WTC11 (cell line): Measurements from ENCODE around the gene RFLNA. TPM values are rescaled to one million over a fixed set of nuclear protein-coding genes. Genes with fewer than 3 reads are reported as not detected.

Source experiments
- ATAC-seq: fragments of 200-7000 bp; cut with Tn5 transposase; 2 replicates; pipeline ENCODE4 v1.10.0; 2021; ENCODE audit warnings: mild to moderate bottlenecking, moderate library complexity
- CTCF ChIA-PET: fragments of 300-600 bp; sonication (Branson Sonifier 250); formaldehyde crosslinking; loops from one replicate; lab custom pipeline; 2021; ENCODE audit warnings: antibody characterized with exemption; lab: Charles Lee
- POLR2A ChIA-PET: fragments of 350-600 bp; sonication (Branson Sonifier 250); formaldehyde crosslinking; loops from one replicate; lab custom pipeline; 2021; ENCODE audit warnings: antibody characterized with exemption; lab: Charles Lee
- DNase-seq: peaks from one replicate; pipeline ENCODE4 v3.0.0; 2021; ENCODE audit warnings: low spot score
- H3K27ac Mint-ChIP-seq: 2 replicates; pipeline ENCODE4 v1.8.0; 2021; ENCODE audit warnings: mixed read lengths
- H3K27me3 Mint-ChIP-seq: 2 replicates; pipeline ENCODE4 v1.8.0; 2021; ENCODE audit warnings: low read depth, mild to moderate bottlenecking, moderate library complexity, mixed read lengths
- H3K36me3 Mint-ChIP-seq: 2 replicates; pipeline ENCODE4 v1.8.0; 2021; ENCODE audit warnings: mixed read lengths
- H3K4me1 Mint-ChIP-seq: 2 replicates; pipeline ENCODE4 v1.8.0; 2022; ENCODE audit warnings: mixed read lengths
- H3K4me3 Mint-ChIP-seq: 2 replicates; pipeline ENCODE4 v1.8.0; 2021; ENCODE audit warnings: mild to moderate bottlenecking, moderate library complexity, mixed read lengths
- H3K9me3 Mint-ChIP-seq: 2 replicates; pipeline ENCODE4 v1.8.0; 2021; ENCODE audit warnings: mixed read lengths
- CBFB ChIP-seq: sonication (generic); formaldehyde crosslinking; IDR thresholded peaks from 2 replicates; pipeline ENCODE4 v1.8.1; 2022; ENCODE audit warnings: mild to moderate bottlenecking, low read depth, missing genetic modification reagents
- CREB1 ChIP-seq: sonication (generic); formaldehyde crosslinking; IDR thresholded peaks from 2 replicates; pipeline ENCODE4 v1.8.0; 2023; ENCODE audit warnings: mild to moderate bottlenecking, missing genetic modification reagents
- CTCF ChIP-seq: fragments of 200-600 bp; IDR thresholded peaks from 2 replicates; pipeline ENCODE4 v1.8.0; 2022; ENCODE audit warnings: antibody characterized with exemption
- ELF4 ChIP-seq: sonication (generic); formaldehyde crosslinking; IDR thresholded peaks from 2 replicates; pipeline ENCODE4 v1.8.1; 2022; ENCODE audit warnings: low read depth, mild to moderate bottlenecking, moderate library complexity, missing genetic modification reagents
- EMX1 ChIP-seq: fragments of 250-450 bp; sonication (Bioruptor Pico); IDR thresholded peaks from 2 replicates; pipeline ENCODE4 v1.8.0; 2021; ENCODE audit warnings: mild to moderate bottlenecking
- FOXP4 ChIP-seq: sonication (generic); formaldehyde crosslinking; IDR thresholded peaks from 2 replicates; pipeline ENCODE4 v1.8.0; 2022; ENCODE audit warnings: mild to moderate bottlenecking, missing genetic modification reagents
- HMGXB4 ChIP-seq: sonication (generic); formaldehyde crosslinking; IDR thresholded peaks from 2 replicates; pipeline ENCODE4 v1.8.1; 2023; ENCODE audit warnings: mild to moderate bottlenecking, moderate library complexity, missing genetic modification reagents
- MAX ChIP-seq: sonication (generic); formaldehyde crosslinking; IDR thresholded peaks from 2 replicates; pipeline ENCODE4 v1.8.0; 2022; ENCODE audit warnings: mild to moderate bottlenecking, missing genetic modification reagents
- MYBL2 ChIP-seq: sonication (generic); formaldehyde crosslinking; IDR thresholded peaks from 2 replicates; pipeline ENCODE4 v1.8.1; 2023; ENCODE audit warnings: mild to moderate bottlenecking, moderate library complexity, missing genetic modification reagents
- RORB ChIP-seq: fragments of 250-450 bp; sonication (Bioruptor Pico); IDR thresholded peaks from 2 replicates; pipeline ENCODE4 v1.9.0; 2021; ENCODE audit warnings: mild to moderate bottlenecking
- SOX15 ChIP-seq: fragments of 250-450 bp; sonication (Bioruptor Pico); IDR thresholded peaks from 2 replicates; pipeline ENCODE4 v1.9.0; 2021; ENCODE audit warnings: mild to moderate bottlenecking
- TCF7 ChIP-seq: sonication (generic); formaldehyde crosslinking; IDR thresholded peaks from 2 replicates; pipeline ENCODE4 v1.8.0; 2022; ENCODE audit warnings: mild to moderate bottlenecking, low read depth, missing genetic modification reagents, moderate library complexity
- TEAD4 ChIP-seq: sonication (generic); formaldehyde crosslinking; IDR thresholded peaks from 2 replicates; pipeline ENCODE4 v1.8.0; 2022; ENCODE audit warnings: mild to moderate bottlenecking, missing genetic modification reagents
- TP53 ChIP-seq: sonication (generic); formaldehyde crosslinking; IDR thresholded peaks from 2 replicates; pipeline ENCODE4 v1.8.1; 2023; ENCODE audit warnings: mild to moderate bottlenecking, missing genetic modification reagents
- USF1 ChIP-seq: sonication (generic); formaldehyde crosslinking; IDR thresholded peaks from 2 replicates; pipeline ENCODE4 v1.8.0; 2022; ENCODE audit warnings: mild to moderate bottlenecking, missing genetic modification reagents
- USF2 ChIP-seq: sonication (generic); formaldehyde crosslinking; IDR thresholded peaks from 2 replicates; pipeline ENCODE4 v1.8.1; 2023; ENCODE audit warnings: mild to moderate bottlenecking, missing genetic modification reagents, moderate library complexity
- ZMAT4 ChIP-seq: fragments of 250-450 bp; sonication (Bioruptor Pico); IDR thresholded peaks from 2 replicates; pipeline ENCODE4 v1.9.0; 2021; ENCODE audit warnings: mild to moderate bottlenecking
- ZNF121 ChIP-seq: sonication (generic); formaldehyde crosslinking; IDR thresholded peaks from 2 replicates; pipeline ENCODE4 v1.8.0; 2023; ENCODE audit warnings: missing genetic modification reagents
- ZNF138 ChIP-seq: sonication (generic); formaldehyde crosslinking; conservative IDR thresholded peaks from 2 replicates; pipeline ENCODE4 v1.8.1; 2022; ENCODE audit warnings: mild to moderate bottlenecking, moderate library complexity, missing genetic modification reagents
- ZNF317 ChIP-seq: sonication (generic); formaldehyde crosslinking; IDR thresholded peaks from 2 replicates; pipeline ENCODE4 v1.8.1; 2023; ENCODE audit warnings: low read depth, mild to moderate bottlenecking, moderate library complexity, missing genetic modification reagents, borderline replicate concordance
- ZNF416 ChIP-seq: fragments of 250-450 bp; sonication (Bioruptor Pico); IDR thresholded peaks from 2 replicates; pipeline ENCODE4 v1.9.0; 2021; ENCODE audit warnings: mild to moderate bottlenecking, inconsistent platforms
- ZNF423 ChIP-seq: fragments of 250-450 bp; sonication (Bioruptor Pico); IDR thresholded peaks from 2 replicates; pipeline ENCODE4 v2.1.2; 2022; ENCODE audit warnings: mild to moderate bottlenecking, moderate library complexity
- ZNF512 ChIP-seq: sonication (generic); formaldehyde crosslinking; IDR thresholded peaks from 2 replicates; pipeline ENCODE4 v1.8.1; 2022; ENCODE audit warnings: missing genetic modification reagents, borderline replicate concordance
- total RNA-seq: library from RNA; stranded (reverse); gene quantifications from 3 replicates; pipeline ENCODE4 v1.2.3, GENCODE V29; 2021

RFLNA gene
- total RNA-seq, 1 experiment from 2014 or later: 6.3 TPM

- DNase-seq: peak; percentile 41
- no peaks in the 10 kb centered on the region for H3K36me3 Mint-ChIP-seq
- peaks cover 48% of the 10 kb centered on the region for H3K4me1 Mint-ChIP-seq
- H3K27me3 Mint-ChIP-seq: peaks cover 34% of the 10 kb centered on the region
- no peak overlapping the region for H3K27ac Mint-ChIP-seq
- peak overlapping the region; percentile 72 for H3K4me3 Mint-ChIP-seq
- H3K9me3 Mint-ChIP-seq: no peaks in the 10 kb centered on the region
- TF ChIP-seq ZNF121: no peak
- TF ChIP-seq USF1 (CRISPR knock-in tag): no peak
- TF ChIP-seq TP53 (CRISPR knock-in tag): no peak
- no peak for TF ChIP-seq TCF7 (CRISPR knock-in tag)
- no peak for TF ChIP-seq RORB (CRISPR knock-in tag)
- no peak for TF ChIP-seq CBFB
- peak; percentile 71; the same call in 1 of the 2 replicates for TF ChIP-seq FOXP4 (CRISPR knock-in tag)
- no peak for TF ChIP-seq ELF4 (CRISPR knock-in tag)
- TF ChIP-seq ZNF138 (CRISPR knock-in tag): no peak
- TF ChIP-seq MYBL2 (CRISPR knock-in tag): no peak
- no peak for TF ChIP-seq HMGXB4
- TF ChIP-seq CTCF: no peak
- peak; percentile 30; the same call in 1 of the 2 replicates for TF ChIP-seq MAX (CRISPR knock-in tag)
- no peak for TF ChIP-seq CREB1 (CRISPR knock-in tag)
- no peak for TF ChIP-seq ZNF317 (CRISPR knock-in tag)
- TF ChIP-seq EMX1: no peak
- TF ChIP-seq ZMAT4 (CRISPR knock-in tag): no peak
- TF ChIP-seq SOX15: no peak
- TF ChIP-seq ZNF423 (CRISPR knock-in tag): no peak
- peak; percentile 85 for TF ChIP-seq ZNF512 (CRISPR knock-in tag)
- TF ChIP-seq ZNF416: no peak
- TF ChIP-seq TEAD4 (CRISPR knock-in tag): no peak
- no peak for TF ChIP-seq USF2 (CRISPR knock-in tag)
- ChIA-PET POLR2A (no interaction called here), CTCF (interaction anchor here (1.3 to 2.5 kb wide), 4 partner anchors 16 to 263 kb away, joined by 4 to 8 read pairs (median 6); no protein-coding TSS in a partner anchor)
- ATAC-seq: peak; percentile 12
Measured at GRCh38 chr12:124295431-124296058, 652 bp downstream of the RFLNA start.
